ENCODE data around the gene CELSR1.
A peak's percentile ranks its signal among the peaks of the same experiment; 100 is the strongest.

The CELSR1 gene

DNA sequence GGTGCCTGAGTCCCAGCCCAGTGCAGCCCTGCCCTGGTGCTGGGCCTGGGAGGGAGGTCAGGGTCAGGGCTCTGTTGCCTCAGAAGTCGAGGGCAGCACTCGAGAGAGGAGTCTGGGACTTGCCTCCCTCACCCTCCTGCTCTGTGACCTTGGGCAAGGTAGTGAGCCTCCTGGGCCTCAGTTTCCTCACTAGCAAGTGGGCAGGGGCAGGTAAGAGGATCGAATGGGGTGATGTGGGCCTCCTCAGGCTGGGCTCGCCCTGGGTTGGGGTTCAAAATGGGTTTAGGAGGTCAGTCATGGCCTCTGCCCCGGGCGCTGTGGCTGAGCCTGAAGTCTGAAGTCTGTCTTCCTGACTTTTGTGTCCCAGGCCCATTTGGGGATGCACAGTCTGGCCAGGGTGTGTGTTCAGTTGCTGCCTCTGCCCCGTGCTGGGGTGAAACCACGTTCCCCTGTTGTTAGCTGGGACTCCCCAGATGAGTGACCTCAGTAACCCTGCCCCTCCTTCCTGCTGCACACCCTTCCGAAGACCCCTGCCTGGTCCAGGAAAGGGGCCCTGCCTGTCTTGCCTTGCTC is 40.9 kb upstream of the CELSR1 start:
- no peak for DNase-seq (ENCODE audit: insufficient read length, low spot score)
- TF ChIP-seq, protein P1, sequence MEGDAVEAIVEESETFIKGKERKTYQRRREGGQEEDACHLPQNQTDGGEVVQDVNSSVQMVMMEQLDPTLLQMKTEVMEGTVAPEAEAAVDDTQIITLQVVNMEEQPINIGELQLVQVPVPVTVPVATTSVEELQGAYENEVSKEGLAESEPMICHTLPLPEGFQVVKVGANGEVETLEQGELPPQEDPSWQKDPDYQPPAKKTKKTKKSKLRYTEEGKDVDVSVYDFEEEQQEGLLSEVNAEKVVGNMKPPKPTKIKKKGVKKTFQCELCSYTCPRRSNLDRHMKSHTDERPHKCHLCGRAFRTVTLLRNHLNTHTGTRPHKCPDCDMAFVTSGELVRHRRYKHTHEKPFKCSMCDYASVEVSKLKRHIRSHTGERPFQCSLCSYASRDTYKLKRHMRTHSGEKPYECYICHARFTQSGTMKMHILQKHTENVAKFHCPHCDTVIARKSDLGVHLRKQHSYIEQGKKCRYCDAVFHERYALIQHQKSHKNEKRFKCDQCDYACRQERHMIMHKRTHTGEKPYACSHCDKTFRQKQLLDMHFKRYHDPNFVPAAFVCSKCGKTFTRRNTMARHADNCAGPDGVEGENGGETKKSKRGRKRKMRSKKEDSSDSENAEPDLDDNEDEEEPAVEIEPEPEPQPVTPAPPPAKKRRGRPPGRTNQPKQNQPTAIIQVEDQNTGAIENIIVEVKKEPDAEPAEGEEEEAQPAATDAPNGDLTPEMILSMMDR (IDR thresholded peaks at IDR 0.05; ENCODE audit: insufficient read depth, missing control alignments) = no peak
- FAIRE-seq = no peak

DNA sequence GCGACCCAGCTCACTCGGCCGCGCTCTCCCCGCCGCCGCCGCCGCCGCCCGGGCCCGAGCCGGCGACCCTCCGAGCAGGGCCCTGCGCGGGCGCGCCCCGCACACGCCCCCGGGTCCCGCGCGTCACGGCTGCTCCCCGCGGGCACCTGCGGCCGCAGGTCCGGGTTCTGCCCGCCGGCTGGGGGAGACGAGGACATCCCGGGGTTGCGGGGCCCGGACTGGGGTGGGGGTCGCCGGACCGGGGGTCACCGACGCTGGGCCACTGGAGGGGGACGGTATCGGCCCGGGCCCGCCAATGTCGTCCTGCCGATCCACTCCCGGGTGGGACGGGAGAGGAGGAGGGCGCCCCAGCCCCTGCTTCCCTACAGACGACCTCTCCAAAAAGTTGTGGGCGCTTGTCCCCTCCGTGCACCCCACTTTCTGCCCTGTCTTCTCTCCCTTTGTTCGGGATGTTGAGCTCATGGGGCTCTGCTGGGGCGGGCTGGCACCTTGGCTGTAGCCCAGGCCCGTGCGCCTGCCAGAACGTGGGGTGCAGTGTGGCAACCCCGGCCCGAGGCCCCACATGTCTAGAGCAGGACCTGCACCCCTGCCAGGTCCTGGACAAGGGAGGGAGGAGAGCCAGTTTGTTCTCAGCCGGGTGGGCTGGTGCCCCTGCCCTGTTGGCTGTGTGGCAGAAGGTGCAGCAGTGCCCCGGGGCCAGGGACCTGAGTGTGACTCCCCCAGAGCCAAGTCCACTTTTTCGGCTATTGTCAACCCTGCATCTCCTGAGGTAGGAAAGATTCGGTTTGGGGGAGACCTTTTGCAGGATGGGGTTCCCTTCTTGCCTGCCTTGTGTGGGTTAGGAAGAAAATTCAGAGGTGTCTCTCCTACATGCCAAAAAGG is 40.2 kb upstream of the CELSR1 start:
- TF ChIP-seq, protein P1 (IDR thresholded peaks at IDR 0.05; ENCODE audit: insufficient read depth, missing control alignments) = no peak

DNA sequence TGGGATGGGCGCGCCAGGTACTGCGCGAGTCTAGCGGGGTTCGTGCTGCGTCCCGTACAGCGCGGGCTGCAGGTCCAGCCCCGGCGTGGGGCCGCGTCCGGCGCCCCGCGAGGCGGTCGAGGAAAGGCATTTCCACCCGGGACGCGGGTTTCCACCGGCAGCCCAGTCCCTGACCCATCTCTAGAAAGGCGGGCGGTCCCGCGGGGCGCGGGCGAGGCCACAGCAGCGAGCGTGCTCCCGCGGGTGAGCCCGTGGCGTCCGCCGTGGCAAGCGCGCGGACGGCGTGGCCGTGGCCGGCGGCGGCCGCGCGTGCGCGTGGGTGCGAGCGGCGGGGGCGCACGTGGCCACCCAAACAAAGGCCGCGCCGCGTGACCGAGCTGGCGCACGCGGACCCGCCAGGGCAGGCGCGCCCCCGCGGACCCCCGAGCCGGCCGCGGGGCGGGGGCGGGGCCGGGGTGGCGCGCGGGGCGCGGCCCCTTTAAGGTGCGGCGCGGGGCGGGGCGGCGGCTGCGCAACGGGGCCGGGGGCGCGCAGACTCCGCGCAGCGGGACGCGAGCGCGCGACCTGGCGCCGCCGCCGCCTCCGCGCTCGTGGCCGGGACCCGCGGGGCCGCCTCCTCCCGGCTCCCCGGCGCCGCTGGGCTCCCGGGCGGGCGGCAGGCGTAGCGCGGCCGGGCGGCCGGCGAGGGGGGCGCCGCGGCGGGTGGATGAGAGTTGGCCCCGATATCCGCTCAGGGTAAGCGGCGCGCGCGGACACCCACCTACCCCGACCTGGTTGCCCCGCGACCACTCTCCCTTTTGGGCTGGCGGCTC is 39.3 kb upstream of the CELSR1 start:
- DNase-seq (ENCODE audit: insufficient read length, low spot score) (peak; percentile 45), FAIRE-seq (no peak)
- TF ChIP-seq, protein P1 (IDR thresholded peaks at IDR 0.05; ENCODE audit: insufficient read depth, missing control alignments) = no peak

More for the DNA sequence above, 40.2 kb upstream of the CELSR1 start:
- no peak for FAIRE-seq
- DNase-seq (ENCODE audit: insufficient read length, low spot score) = no peak

DNA sequence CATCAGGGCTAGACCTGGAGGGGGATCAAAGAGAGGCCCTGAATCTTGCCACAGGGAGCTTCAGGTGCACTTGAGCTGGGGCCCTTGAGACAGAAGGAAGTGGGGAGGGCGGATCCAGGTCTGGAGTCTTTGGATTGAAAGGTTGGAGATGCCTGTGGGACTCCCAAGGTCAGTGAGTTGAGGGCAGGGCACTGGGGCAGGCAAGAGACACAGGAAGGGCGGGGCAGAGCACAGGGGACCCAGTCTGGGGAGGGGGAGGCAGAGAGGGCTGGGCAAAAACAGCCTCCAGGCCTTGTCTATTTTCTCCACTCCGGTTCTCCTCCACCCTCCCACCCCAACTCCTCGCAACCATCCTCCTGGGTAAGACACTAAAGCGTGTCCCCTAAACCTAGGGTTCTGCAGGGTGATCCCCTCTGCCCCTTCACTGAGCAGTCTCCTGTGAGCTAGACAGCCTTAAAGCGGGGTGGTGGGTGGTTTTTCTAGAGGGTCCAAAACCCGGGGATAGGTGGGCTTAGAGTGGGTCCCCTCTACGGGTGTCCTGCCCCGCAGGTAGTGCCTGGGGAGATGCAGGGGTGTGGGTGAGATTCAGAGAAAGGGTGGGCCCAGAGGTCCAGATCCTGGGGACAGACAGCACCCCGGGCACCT is 38.6 kb upstream of the CELSR1 start:
- TF ChIP-seq, protein P1 (IDR thresholded peaks at IDR 0.05; ENCODE audit: insufficient read depth, missing control alignments) = no peak
- DNase-seq (ENCODE audit: insufficient read length, low spot score) = no peak
- FAIRE-seq = no peak

DNA sequence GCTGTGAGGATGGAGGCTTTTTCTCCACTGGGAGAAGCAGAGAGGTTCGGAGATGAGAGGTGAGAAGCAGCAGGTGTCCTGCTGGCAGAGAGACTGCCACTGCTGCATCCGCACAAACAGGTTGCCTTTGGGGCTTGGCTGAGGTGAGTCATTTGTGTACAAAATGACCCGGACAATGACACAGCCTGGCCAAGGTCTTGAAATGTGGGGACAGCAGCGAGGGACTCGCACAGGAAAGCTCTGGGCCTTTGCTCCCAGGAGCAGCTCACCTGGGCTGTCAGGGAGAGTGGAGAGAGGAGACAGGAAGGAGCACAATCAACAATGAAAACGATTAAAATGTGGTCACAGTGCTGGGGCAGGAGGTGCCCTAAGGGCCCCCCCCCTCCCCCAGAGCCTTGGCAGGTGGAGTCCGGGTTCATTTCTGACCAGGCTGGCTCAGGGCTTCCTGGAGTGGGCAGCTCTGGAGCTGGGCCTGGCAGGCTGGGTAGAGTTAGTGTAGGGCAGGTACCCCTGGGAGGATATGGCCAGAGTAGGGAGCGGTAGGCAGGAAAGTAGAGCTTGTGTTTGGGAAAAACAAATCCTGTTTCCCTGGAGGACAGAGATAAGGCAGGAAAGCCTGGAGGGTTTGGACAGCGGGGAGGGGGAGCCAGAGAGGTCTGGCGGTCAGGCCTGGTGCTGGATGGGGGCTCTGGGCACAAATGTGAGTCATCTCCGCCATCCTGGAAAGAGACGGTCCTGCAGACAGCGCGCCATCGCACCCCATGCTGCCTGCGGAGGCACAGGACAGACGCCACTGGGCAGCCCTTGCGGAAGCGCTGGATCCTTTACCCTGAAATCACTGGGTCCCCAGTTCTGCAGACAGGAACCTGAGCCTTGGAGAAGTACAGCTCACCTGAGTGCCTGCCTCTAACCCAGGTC is 37.8 kb upstream of the CELSR1 start:
- DNase-seq (ENCODE audit: insufficient read length, low spot score) = no peak
- TF ChIP-seq, protein P1 (IDR thresholded peaks at IDR 0.05; ENCODE audit: insufficient read depth, missing control alignments) = no peak

DNA sequence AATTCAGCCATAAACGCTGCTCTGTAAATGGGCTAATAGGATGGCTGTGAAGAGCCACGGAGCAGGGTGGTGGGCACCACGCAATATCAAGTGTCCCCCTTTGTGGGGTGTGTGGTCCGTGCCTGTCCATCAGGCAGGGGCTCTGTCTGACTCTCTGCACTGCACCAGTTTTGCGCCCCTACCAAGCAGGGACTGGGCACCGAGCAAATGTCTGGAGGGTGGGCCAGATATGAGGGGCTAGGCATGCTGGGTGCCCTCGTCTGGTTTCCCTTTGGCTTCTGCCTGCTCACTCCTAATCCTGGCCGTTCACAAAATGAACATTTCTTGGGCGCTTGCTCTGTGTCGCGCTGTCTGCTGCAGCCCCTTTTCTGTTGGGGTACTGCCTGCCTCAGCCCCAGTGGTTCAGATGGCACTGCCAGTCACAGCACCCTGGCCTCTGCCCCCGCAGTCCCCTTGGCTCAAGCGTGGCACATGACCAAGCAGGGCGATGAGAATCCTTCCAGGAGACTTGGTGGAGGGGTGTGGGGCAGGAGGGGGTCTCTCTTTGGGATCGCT is 37.1 kb upstream of the CELSR1 start:
- no peak for DNase-seq (ENCODE audit: insufficient read length, low spot score)
- TF ChIP-seq, protein P1 (IDR thresholded peaks at IDR 0.05; ENCODE audit: insufficient read depth, missing control alignments) = no peak
- FAIRE-seq = no peak

More for the DNA sequence above, 37.8 kb upstream of the CELSR1 start:
- no peak for FAIRE-seq
